Measurements from ENCODE around the gene GLT6D1.
"Not testable (repeated sequence)": the region's sequence is repeated elsewhere in the genome, so short reads cannot be mapped to it uniquely, and the experiment has no call there.

GLT6D1 gene

DNA sequence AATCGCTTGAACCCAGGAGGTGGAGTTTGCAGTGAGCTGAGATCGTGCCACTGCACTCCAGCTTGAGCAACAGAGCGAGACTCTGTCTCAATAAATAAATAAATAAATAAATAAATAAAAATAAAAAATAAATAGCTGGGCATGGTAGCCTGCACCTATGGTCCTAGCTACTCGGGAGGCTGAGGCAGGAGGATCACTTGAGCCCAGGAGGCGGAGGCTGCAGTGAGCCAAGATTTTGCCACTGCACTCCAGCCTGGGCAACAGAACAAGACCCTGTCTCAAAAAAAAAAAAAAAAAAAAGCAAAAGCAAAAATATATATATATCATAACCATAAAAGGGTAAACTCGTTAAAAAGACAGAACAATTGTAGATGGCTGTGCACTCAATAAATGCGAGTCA is 33.4 kb upstream of the GLT6D1 start:
- peaks cover 0 to 10% (median 0%) of the 10 kb centered on the region in 3 experiments for H3K27me3 ChIP-seq (ENCODE audit: control insufficient read depth in 3 of 3, insufficient read depth in 3 of 3, low read depth in 1 of 3, low read length in 3 of 3)
- H3K4me3 ChIP-seq (ENCODE audit: low read length in 2 of 2); H3K4me2 ChIP-seq (ENCODE audit: insufficient read depth, low read length, poor library complexity, severe bottlenecking); H2BK15ac ChIP-seq (ENCODE audit: low read length); H3K36me3 ChIP-seq (replicated peaks in 1 of 2; ENCODE audit: control insufficient read depth in 2 of 2, insufficient read depth in 2 of 2, low read length in 2 of 2); H3K18ac ChIP-seq (ENCODE audit: low read length); DNase-seq (ENCODE audit: low spot score); H3K23ac ChIP-seq (ENCODE audit: low read depth, low read length, poor library complexity); H3K9me3 ChIP-seq (replicated peaks in 1 of 2; ENCODE audit: control insufficient read depth in 2 of 2, insufficient read depth in 1 of 2, low read depth in 1 of 2, low read length in 2 of 2); H2BK12ac ChIP-seq (ENCODE audit: low read length); H4K91ac ChIP-seq (ENCODE audit: low read depth, low read length, poor library complexity); H3K4me1 ChIP-seq (ENCODE audit: control insufficient read depth in 2 of 2, insufficient read depth in 1 of 2, low read depth in 1 of 2, low read length in 2 of 2); H2AFZ ChIP-seq (ENCODE audit: low read length); H4K8ac ChIP-seq (ENCODE audit: low read depth, low read length); H3K4ac ChIP-seq (ENCODE audit: low read length); H2BK120ac ChIP-seq (ENCODE audit: low read depth, low read length); H3K14ac ChIP-seq (ENCODE audit: low read length); H3K9ac ChIP-seq (ENCODE audit: low read depth, low read length, poor library complexity); H2AK5ac ChIP-seq (ENCODE audit: low read depth, low read length); H2BK5ac ChIP-seq (ENCODE audit: low read length); H3K79me1 ChIP-seq (ENCODE audit: low read depth, low read length); H3K27ac ChIP-seq (replicated peaks; ENCODE audit: low read length): not testable (repeated sequence)
- no CpG with 5 or more reads among the region's 7 CpGs for WGBS, 2 donors (ENCODE audit: extremely low coverage in 2 of 2, insufficient read length in 2 of 2, insufficient replicate concordance in 1 of 2)

DNA sequence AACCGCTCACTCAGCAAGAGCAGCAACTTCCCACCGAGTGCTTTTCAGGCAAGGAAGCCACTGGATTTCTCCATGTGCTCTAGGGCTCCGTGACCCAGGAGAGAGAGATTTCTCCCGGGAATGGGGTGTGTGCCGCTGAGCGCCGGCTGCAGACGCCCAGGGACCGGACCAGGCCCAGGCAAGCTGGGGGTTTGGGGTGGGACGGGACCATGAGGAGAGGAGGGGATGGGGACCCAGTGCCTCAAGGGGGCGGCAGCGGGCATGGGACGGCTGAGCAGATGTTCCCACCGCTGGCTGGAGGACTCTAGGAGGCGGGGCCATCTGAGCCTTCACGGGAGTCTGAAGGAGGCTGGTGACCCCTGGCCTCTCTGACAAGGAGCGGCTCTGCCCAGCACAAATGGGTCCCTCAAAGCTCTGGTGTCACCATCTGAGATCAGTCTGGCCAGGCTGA is 32.3 kb upstream of the GLT6D1 start:
- H2AK5ac ChIP-seq (ENCODE audit: low read depth, low read length), result peak overlapping the region; percentile 66
- H3K36me3 ChIP-seq (replicated peaks in 1 of 2; ENCODE audit: control insufficient read depth in 2 of 2, insufficient read depth in 2 of 2, low read length in 2 of 2), result no peaks in the 10 kb centered on the region
- H3K79me1 ChIP-seq (ENCODE audit: low read depth, low read length), result peaks cover 2% of the 10 kb centered on the region
- peaks cover 0 to 3% of the 10 kb centered on the region in 2 donors for H3K4me1 ChIP-seq (ENCODE audit: control insufficient read depth in 2 of 2, insufficient read depth in 1 of 2, low read depth in 1 of 2, low read length in 2 of 2)
- no peak overlapping the region for H4K91ac ChIP-seq (ENCODE audit: low read depth, low read length, poor library complexity)
- peak overlapping the region; percentile 59 for H3K18ac ChIP-seq (ENCODE audit: low read length)
- peak overlapping the region; percentile 2 for H3K4me2 ChIP-seq (ENCODE audit: insufficient read depth, low read length, poor library complexity, severe bottlenecking)
- H3K9me3 ChIP-seq (replicated peaks in 1 of 2; ENCODE audit: control insufficient read depth in 2 of 2, insufficient read depth in 1 of 2, low read depth in 1 of 2, low read length in 2 of 2), result peaks cover 0 to 4% of the 10 kb centered on the region in 2 donors
- H3K14ac ChIP-seq (ENCODE audit: low read length), result no peak overlapping the region
- H3K23ac ChIP-seq (ENCODE audit: low read depth, low read length, poor library complexity), result peak overlapping the region; percentile 10
- H2AFZ ChIP-seq (ENCODE audit: low read length), result no peak overlapping the region
- no peaks in the 10 kb centered on the region for H3K27me3 ChIP-seq (ENCODE audit: control insufficient read depth in 3 of 3, insufficient read depth in 3 of 3, low read depth in 1 of 3, low read length in 3 of 3)
- H3K27ac ChIP-seq (replicated peaks; ENCODE audit: low read length), result no peak overlapping the region
- H3K9ac ChIP-seq (ENCODE audit: low read depth, low read length, poor library complexity), result no peak overlapping the region
- peak overlapping the region; percentile 4 for H2BK5ac ChIP-seq (ENCODE audit: low read length)
- H3K4ac ChIP-seq (ENCODE audit: low read length), result no peak overlapping the region
- H2BK120ac ChIP-seq (ENCODE audit: low read depth, low read length), result no peak overlapping the region
- H2BK12ac ChIP-seq (ENCODE audit: low read length), result no peak overlapping the region
- WGBS, 2 donors (ENCODE audit: extremely low coverage in 2 of 2, insufficient read length in 2 of 2, insufficient replicate concordance in 1 of 2), result no CpG with 5 or more reads among the region's 17 CpGs
- H4K8ac ChIP-seq (ENCODE audit: low read depth, low read length), result no peak overlapping the region
- no peak overlapping the region for H3K4me3 ChIP-seq (ENCODE audit: low read length in 2 of 2)
- DNase-seq (ENCODE audit: low spot score), result no peak
- no peak overlapping the region for H2BK15ac ChIP-seq (ENCODE audit: low read length)

DNA sequence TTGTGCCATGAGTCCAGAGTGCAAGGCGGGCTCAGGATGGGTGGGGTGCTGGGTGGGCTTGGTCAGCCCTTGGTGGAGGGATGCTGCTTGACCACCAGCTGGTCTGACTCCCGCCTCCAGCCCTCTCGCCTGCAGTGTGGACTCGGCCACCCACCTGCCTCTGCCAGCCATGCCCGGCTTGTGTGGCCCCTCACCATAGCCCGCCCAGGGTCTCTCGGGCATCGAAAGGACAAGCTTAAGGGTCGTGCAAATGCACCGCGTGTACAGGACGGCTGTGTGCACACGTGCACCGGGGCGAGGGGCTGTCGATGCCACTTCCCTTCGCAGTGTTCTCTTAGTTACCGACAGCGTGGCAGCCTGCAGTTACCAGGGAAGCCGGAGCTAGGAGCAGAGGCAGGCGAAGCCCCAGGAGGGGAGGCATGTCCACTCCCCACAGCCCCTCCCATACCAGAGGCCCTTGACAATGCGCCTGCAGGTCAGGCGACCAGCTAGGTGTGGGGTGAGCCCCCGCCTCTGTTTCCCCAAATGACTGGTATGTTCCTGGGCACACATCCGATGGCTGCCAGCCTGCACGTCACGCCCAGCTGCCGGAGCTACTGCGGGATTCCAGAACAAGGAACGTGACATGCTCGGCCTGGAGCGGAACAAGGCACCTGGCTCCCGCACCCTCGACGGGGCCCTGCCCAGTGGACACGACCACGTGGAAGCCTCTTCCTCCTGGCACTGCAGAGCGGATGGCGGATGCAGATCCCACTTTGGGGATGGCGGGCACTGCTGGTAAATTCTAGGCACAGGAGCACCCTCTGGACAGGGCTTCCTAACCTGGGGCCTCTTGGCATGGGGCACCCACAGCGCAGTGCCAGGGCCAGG is 31.6 kb upstream of the GLT6D1 start:
- Histone ChIP-seq H3K27me3 (ENCODE audit: control insufficient read depth in 3 of 3, insufficient read depth in 3 of 3, low read depth in 1 of 3, low read length in 3 of 3) (peaks cover 0 to under 1% (median 0%) of the 10 kb centered on the region in 3 experiments), H3K4ac (ENCODE audit: low read length) (peak overlapping the region; percentile 93), H3K18ac (ENCODE audit: low read length) (peak overlapping the region; percentile 85), H2BK120ac (ENCODE audit: low read depth, low read length) (no peak overlapping the region), H2BK12ac (ENCODE audit: low read length) (no peak overlapping the region), H3K9ac (ENCODE audit: low read depth, low read length, poor library complexity) (no peak overlapping the region), H2BK15ac (ENCODE audit: low read length) (peak overlapping the region; percentile 45), H3K4me2 (ENCODE audit: insufficient read depth, low read length, poor library complexity, severe bottlenecking) (peak overlapping the region; percentile 2), H3K4me1 (ENCODE audit: control insufficient read depth in 2 of 2, insufficient read depth in 1 of 2, low read depth in 1 of 2, low read length in 2 of 2) (peaks cover 0 to 3% of the 10 kb centered on the region in 2 donors), H3K27ac (replicated peaks; ENCODE audit: low read length) (no peak overlapping the region), H2BK5ac (ENCODE audit: low read length) (no peak overlapping the region), H2AFZ (ENCODE audit: low read length) (no peak overlapping the region), H3K4me3 (ENCODE audit: low read length in 2 of 2) (no peak overlapping the region), H4K91ac (ENCODE audit: low read depth, low read length, poor library complexity) (no peak overlapping the region), H3K14ac (ENCODE audit: low read length) (peak overlapping the region; percentile 31), H3K79me1 (ENCODE audit: low read depth, low read length) (peaks cover 2% of the 10 kb centered on the region), H4K8ac (ENCODE audit: low read depth, low read length) (no peak overlapping the region), H3K23ac (ENCODE audit: low read depth, low read length, poor library complexity) (no peak overlapping the region), H3K36me3 (replicated peaks in 1 of 2; ENCODE audit: control insufficient read depth in 2 of 2, insufficient read depth in 2 of 2, low read length in 2 of 2) (no peaks in the 10 kb centered on the region), H3K9me3 (replicated peaks in 1 of 2; ENCODE audit: control insufficient read depth in 2 of 2, insufficient read depth in 1 of 2, low read depth in 1 of 2, low read length in 2 of 2) (peaks cover 0 to 4% of the 10 kb centered on the region in 2 donors), H2AK5ac (ENCODE audit: low read depth, low read length) (peak overlapping the region; percentile 66)
- no peak for DNase-seq (ENCODE audit: low spot score)
- no CpG with 5 or more reads among the region's 41 CpGs for WGBS, 2 donors (ENCODE audit: extremely low coverage in 2 of 2, insufficient read length in 2 of 2, insufficient replicate concordance in 1 of 2)

DNA sequence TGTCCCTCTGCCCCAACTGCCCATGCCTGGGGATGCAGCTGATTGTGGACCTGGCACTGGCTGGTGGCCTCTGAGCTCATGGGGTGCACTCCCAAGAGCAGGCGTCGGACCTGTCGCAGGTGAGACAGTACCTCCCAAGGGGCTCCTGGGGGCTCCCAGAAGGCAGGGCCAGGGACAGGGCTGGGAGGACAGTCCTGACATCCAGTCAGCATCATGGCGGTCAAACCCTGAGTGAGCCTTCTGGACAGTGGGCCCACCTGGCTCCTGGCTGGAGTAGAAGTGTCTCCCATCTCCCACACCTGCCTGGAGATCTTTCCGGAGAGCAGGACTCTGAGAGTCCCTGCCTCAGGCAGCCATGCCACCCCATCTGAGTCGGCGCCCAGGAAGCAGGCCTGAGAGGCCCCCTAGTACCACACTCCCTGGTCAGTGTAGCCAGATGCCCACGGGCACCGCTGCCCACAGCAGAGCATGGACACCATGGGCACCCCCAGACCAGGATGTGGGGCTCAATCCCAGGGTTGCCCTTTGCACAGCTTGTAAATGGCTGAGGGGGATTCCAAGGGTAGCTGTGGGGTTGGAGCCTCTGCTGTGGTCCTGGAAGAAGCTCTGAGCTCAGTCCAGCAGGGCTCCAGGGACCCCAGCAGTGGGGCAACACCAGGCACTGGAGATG is 30.4 kb upstream of the GLT6D1 start:
- Histone ChIP-seq H3K27me3 (ENCODE audit: control insufficient read depth in 3 of 3, insufficient read depth in 3 of 3, low read depth in 1 of 3, low read length in 3 of 3) (peaks cover 0 to 4% (median 0%) of the 10 kb centered on the region in 3 experiments), H2BK12ac (ENCODE audit: low read length) (peak overlapping the region; percentile 63), H3K4me1 (ENCODE audit: control insufficient read depth in 2 of 2, insufficient read depth in 1 of 2, low read depth in 1 of 2, low read length in 2 of 2) (peaks cover 0 to 3% of the 10 kb centered on the region in 2 donors), H3K36me3 (replicated peaks in 1 of 2; ENCODE audit: control insufficient read depth in 2 of 2, insufficient read depth in 2 of 2, low read length in 2 of 2) (no peaks in the 10 kb centered on the region), H3K9ac (ENCODE audit: low read depth, low read length, poor library complexity) (no peak overlapping the region), H2BK120ac (ENCODE audit: low read depth, low read length) (no peak overlapping the region), H3K4me2 (ENCODE audit: insufficient read depth, low read length, poor library complexity, severe bottlenecking) (no peak overlapping the region), H2BK15ac (ENCODE audit: low read length) (peak overlapping the region; percentile 81), H3K9me3 (replicated peaks in 1 of 2; ENCODE audit: control insufficient read depth in 2 of 2, insufficient read depth in 1 of 2, low read depth in 1 of 2, low read length in 2 of 2) (peaks cover 0 to 4% of the 10 kb centered on the region in 2 donors), H3K27ac (replicated peaks; ENCODE audit: low read length) (no peak overlapping the region), H3K18ac (ENCODE audit: low read length) (peak overlapping the region; percentile 19), H2AK5ac (ENCODE audit: low read depth, low read length) (peak overlapping the region; percentile 68), H3K14ac (ENCODE audit: low read length) (no peak overlapping the region), H4K8ac (ENCODE audit: low read depth, low read length) (no peak overlapping the region), H2BK5ac (ENCODE audit: low read length) (no peak overlapping the region), H3K79me1 (ENCODE audit: low read depth, low read length) (peaks cover 2% of the 10 kb centered on the region), H4K91ac (ENCODE audit: low read depth, low read length, poor library complexity) (no peak overlapping the region), H3K4me3 (ENCODE audit: low read length in 2 of 2) (no peak overlapping the region), H2AFZ (ENCODE audit: low read length) (no peak overlapping the region), H3K4ac (ENCODE audit: low read length) (no peak overlapping the region), H3K23ac (ENCODE audit: low read depth, low read length, poor library complexity) (peak overlapping the region; percentile 91)
- WGBS, 2 donors (ENCODE audit: extremely low coverage in 2 of 2, insufficient read length in 2 of 2, insufficient replicate concordance in 1 of 2), result no CpG with 5 or more reads among the region's 9 CpGs
- no peak for DNase-seq (ENCODE audit: low spot score)
